HG03280 (cell line): ENCODE results near the gene TNFRSF6B.

Source experiments
- ATAC-seq: cut with Tn5 transposase; IDR thresholded peaks from one replicate; pipeline ENCODE4 v1.9.1; 2021; ENCODE audit warnings: mild to moderate bottlenecking, moderate library complexity; ENCODE audit not compliant: unreplicated experiment

Gene TNFRSF6B

DNA sequence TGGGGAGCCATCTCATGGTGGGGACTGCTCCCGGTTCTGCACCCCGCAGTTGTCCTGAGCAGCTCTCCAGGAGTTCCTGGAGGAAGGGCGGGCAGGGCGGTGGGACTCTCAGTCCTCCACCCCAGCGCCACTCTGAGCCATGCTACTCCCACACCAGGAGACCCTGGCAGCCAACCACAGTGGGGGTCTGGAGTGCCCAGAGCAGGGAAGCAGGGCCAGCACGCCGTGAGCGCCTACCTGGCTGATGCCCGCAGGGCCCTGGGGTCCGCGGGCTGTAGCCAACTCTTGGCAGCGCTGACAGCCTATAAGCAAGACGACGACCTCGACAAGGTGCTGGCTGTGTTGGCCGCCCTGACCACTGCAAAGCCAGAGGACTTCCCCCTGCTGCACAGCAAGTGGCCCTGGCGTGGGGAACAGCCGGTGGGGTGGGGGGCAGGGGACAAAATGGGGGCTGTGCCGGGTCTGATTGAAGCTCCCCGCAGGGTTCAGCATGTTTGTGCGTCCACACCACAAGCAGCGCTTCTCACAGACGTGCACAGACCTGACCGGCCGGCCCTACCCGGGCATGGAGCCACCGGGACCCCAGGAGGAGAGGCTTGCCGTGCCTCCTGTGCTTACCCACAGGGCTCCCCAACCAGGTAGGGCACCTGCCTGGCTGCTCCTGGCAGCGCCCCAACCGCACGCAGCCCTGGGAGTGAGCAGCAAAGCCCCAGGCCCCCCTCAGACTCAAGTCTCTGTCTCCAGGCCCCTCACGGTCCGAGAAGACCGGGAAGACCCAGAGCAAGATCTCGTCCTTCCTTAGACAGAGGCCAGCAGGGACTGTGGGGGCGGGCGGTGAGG is 1.6 kb upstream of the TNFRSF6B start:
- ATAC-seq, result no peak

DNA sequence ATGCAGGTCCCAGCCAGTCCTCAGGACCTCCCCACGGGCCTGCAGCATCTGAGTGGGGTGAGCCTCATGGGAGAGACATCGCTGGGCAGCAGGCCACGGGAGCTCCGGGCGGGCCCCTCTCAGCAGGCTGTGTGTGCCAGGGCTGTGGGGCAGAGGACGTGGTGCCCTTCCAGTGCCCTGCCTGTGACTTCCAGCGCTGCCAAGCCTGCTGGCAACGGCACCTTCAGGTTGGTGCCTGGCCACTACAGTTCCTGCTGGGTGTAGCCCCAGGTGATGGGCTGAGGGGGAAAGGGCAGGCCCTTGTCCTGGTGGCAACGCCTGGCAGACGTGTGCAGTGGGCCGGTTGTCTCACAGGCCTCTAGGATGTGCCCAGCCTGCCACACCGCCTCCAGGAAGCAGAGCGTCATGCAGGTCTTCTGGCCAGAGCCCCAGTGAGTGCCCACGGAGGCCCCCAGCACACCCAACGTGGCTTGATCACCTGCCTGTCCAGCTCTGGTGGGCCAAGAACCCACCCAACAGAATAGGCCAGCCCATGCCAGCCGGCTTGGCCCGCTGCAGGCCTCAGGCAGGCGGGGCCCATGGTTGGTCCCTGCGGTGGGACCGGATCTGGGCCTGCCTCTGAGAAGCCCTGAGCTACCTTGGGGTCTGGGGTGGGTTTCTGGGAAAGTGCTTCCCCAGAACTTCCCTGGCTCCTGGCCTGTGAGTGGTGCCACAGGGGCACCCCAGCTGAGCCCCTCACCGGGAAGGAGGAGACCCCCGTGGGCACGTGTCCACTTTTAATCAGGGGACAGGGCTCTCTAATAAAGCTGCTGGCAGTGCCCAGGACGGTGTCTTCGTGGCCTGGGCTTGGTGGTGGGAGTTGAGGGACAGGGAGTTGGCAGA is 787 bp upstream of the TNFRSF6B start:
- no peak for ATAC-seq

- ATAC-seq, result no peak
Measured at GRCh38 chr20:63696306-63696627, 185 bp upstream of the TNFRSF6B start.

GRCh38 chr20:63697357-63697867 is 960 bp downstream of the TNFRSF6B start:
- ATAC-seq, result no peak

DNA sequence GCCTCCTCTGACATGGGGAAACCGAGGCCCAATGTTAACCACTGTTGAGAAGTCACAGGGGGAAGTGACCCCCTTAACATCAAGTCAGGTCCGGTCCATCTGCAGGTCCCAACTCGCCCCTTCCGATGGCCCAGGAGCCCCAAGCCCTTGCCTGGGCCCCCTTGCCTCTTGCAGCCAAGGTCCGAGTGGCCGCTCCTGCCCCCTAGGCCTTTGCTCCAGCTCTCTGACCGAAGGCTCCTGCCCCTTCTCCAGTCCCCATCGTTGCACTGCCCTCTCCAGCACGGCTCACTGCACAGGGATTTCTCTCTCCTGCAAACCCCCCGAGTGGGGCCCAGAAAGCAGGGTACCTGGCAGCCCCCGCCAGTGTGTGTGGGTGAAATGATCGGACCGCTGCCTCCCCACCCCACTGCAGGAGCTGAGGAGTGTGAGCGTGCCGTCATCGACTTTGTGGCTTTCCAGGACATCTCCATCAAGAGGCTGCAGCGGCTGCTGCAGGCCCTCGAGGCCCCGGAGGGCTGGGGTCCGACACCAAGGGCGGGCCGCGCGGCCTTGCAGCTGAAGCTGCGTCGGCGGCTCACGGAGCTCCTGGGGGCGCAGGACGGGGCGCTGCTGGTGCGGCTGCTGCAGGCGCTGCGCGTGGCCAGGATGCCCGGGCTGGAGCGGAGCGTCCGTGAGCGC is 1.6 kb downstream of the TNFRSF6B start:
- ATAC-seq, result no peak

DNA sequence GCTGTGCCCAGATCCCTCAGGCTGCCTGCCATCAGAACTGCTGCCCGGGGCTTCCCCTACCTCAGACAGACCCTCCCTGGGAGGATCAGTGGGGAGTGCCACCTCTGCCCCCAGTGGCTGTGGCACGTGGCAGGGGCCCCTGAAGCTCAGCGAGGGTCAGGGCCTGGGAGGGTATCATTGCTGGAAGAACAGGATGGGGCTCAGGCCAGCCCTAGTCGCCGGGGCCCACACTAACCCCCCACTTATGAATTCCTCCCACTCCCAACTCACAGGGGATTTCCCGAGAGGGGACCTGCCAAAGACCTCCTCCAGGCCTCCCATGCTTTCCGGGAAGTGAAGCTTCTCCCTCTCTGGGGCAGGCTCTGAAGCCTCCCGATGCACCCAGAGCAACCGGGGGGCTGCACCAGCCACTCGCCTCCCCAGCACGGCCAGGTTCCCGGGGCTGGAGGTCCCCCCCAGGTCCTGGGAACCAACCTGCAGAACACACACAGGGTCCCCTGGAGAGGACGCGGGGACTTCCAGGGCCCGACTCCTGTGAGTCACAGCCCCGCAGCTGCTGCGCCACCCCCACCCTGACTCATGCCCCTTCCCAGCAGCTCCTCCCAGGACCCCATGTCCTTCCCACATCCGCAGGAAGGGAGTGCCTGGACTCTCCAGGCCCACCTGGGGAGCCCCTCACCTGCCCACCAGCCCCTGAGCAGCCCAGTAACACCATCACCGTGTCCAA is 2.5 kb downstream of the TNFRSF6B start:
- ATAC-seq, result no peak

DNA sequence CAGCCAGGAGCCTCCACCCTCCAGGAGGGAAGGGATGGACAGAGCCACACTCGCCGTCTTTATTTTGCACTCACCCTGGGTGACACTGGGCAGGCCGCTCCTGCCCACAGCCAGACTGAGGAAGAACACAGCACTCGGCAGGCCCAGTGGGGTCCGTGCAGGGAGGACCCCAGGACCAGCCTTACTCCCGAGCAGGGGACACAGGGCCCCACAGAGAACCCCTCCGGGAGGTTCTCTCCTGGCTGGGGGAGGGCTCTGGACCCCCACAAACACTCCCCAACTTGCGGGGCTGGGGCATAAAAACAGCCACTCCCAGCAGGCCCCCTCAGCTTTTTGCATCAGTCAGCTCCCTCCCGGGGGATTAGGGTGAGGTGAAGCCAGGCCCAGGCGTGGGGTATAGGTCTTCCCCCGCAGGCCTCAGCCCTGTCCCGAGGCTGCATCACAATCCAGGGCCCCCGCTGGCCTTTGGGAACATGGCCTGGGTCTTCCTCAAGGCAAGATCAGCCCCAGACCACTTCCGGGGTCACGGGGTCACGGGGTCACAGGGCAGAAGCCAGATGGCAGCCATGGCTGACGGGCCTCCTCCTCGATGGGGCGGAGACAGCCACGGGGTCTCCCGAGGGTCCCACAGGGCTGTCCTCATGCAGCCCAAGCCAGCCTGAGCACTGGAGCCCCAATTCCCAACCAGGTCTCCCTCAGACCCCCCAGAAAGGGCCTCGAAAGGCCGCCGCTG is 3.2 kb downstream of the TNFRSF6B start:
- no peak for ATAC-seq

DNA sequence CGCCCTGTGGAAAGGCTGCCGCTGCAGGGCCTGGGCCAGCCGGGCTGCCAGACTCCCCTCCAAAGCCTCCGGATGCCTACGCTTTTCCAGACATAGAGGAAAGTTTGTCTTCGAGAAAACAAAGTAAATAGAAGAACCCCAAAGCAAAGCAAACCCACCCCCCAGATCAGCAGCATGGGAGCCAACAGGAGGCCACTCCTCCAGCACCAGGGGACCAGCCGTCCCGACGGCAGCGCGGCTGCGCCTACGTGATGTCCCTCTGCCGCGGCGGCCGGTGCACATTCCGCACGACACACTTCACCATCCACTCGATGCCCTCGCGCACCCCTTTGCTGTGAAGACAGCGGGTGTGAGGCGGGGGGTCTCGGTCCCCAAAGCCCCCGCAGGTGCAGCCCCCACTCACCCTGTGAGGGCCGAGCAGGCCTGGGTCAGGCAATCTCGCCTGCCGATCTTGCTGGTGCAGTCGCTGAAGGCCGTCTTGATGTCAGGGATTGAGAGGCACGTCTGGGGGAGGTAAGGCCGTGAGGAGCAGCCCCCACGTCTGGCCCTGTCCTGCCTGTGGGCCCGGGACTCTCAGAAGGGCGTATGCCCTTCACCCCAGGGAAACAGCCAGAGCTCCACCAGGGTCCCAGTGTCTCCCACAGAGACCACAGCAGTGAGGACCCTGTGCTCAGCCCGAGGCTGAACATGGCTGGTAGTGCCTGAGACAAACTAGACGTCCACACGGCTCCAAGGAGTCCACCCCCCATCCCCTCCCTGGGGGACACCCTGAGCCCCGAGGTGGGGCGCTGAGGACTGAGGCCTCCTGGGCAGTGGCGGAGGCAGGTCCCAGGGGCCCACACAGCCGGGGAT is 4.0 kb downstream of the TNFRSF6B start:
- no peak for ATAC-seq

DNA sequence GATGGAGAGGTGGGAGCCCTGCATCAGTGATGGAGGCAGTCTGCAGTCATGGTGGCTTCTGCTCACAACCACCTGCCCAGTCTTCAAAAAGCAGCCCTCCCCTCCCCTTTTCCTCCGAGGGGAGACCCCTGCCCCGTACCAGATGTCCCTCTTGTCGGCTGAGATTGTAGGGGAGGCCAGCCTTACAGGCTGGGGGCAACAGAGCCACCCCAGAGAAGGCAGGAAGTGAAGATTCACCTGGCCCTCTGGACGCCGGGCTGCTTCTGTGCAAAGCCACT is 4.5 kb downstream of the TNFRSF6B start:
- ATAC-seq, result no peak

DNA sequence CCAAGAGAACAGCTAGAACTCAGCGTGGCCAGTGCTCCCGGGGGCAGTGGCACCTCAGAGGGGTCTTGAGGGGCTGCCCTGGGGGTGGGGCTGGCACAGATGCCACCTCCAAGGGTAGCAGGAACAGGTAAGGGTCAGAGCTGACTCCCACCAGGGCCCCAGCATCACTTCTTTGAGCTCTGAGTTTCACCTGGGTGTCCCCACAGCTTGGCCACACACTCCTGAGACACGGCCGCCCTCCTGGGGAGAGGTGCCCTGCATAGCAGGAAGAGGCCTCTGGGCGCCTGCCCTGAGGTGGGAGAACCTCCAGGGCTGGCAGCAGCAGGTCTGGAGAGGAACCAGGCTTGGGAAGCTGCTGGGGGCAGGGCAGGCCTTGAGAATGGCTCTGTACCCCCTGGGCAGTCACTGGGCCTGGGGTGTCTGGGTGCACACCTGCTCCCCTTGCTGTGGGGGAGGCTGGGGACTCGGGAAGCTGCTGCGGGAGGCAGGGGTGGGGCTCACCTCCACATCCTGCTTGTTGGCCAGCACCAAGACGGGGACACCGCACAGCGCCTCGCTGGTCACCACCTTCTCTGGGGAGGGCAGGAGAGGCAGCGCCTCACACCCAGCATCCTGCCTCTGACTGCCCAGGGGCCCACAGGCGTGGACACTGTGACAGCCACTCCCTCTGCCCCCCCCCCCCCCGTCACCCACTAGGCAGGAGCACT is 5.0 kb downstream of the TNFRSF6B start:
- ATAC-seq, result no peak

DNA sequence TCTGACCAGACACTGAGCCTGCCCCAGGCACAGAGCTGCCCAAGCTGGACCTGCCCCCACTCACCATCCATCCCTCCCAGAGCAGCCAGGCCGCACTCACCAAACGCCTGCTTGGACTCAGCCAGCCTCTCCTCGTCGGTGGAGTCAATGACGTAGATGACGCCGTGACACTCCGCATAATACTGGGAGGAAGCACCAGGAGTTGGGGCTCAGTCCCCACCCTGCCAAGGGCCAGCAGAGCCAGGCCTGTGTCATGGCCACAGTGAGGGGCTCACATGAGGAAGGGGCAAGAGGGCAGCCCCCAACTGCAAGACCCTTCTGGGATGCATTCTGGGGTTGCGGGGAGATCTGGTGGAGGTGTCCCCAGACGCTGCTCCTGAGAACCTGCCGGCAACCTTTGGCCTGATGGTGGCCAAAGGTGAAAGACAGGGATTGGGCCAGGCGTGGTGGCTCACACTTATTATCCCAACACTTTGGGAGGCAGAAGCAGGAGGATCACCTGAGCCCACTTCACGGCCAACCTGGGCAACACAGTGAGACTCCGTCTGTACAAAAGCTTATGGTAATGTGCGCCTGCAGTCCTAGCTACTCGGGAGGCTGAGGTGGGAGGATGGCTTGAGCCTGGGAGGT is 5.7 kb downstream of the TNFRSF6B start:
- no peak for ATAC-seq

GRCh38 chr20:63702751-63703470 is 6.5 kb downstream of the TNFRSF6B start:
- ATAC-seq, result no peak

DNA sequence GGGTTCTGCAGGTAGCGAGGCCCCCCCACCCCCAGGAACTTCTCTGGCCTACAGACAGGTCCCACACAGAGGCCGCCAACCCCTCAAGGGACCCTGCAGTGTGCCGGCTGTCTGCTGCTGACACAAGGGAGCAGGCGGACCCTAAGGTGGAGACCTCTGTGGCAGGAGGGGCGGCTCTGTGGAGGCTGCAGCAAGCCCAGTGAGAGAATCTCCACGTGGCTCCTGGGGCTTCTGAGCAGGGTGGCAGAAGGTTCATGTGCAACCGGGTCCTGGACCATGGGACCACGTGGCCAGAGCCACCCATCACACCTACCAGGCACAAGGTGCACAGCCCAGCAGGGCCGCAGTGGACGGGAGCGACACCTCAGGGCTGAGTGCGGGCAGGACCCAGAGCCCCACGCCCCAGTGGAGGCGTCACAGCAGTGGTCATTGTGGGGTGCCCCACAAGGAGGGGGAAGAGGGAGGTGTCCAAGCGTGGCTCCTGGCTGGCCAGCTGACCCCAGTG is 7.1 kb downstream of the TNFRSF6B start:
- no peak for ATAC-seq

DNA sequence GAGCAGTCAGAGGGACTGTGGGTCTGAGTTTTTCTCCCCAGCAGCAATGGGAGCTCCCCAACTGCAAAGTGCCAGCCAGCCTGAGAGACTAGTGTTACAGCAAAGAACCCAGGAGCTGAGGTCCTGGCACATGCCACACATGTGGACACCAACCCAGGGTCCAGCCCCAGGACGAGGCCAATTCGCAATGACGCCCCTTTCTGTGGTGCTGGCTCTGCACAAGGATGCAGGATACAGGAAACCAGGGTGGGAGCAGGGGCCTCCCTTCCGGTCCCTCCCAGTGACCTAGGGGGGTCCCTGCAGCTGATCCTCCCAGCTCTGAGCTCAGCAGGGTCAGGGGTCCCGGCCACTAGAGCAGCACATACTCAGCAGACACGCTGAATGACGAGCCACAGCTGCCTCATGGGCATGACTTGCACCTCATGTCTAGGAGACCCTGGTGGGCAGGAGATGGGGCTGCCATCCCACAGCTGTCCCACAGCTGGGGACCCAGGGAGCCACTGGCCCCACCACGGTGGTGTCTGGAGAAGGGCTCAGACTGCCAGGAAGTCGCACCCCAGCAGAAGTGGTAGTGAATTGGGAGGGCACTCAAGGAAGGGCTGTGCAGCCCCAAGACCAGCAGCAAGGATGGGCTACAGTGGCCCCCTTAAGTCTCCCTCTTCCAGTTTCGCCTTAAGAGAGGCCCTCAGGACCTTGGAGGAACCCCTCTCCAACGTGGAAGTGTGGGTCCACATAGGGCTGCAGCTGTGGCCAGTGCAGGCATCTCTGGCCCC is 7.7 kb downstream of the TNFRSF6B start:
- ATAC-seq, result no peak

- ATAC-seq, result no peak
Measured at GRCh38 chr20:63704749-63705117, 8.3 kb downstream of the TNFRSF6B start.

GRCh38 chr20:63705232-63706026 is 9.0 kb downstream of the TNFRSF6B start:
- no peak for ATAC-seq
